ENCODE data around the gene MRPL12. TPM values are rescaled to one million over a fixed set of nuclear protein-coding genes. Genes with fewer than 3 reads are reported as not detected.
A peak's percentile ranks its signal among the peaks of the same experiment; 100 is the strongest.

MRPL12 gene
- total and polyA plus RNA-seq, 2 of the 8 experiments (the other 6 are each of a cell fraction or from before 2014, with no cell fraction given) = 120 to 141 TPM

DNA sequence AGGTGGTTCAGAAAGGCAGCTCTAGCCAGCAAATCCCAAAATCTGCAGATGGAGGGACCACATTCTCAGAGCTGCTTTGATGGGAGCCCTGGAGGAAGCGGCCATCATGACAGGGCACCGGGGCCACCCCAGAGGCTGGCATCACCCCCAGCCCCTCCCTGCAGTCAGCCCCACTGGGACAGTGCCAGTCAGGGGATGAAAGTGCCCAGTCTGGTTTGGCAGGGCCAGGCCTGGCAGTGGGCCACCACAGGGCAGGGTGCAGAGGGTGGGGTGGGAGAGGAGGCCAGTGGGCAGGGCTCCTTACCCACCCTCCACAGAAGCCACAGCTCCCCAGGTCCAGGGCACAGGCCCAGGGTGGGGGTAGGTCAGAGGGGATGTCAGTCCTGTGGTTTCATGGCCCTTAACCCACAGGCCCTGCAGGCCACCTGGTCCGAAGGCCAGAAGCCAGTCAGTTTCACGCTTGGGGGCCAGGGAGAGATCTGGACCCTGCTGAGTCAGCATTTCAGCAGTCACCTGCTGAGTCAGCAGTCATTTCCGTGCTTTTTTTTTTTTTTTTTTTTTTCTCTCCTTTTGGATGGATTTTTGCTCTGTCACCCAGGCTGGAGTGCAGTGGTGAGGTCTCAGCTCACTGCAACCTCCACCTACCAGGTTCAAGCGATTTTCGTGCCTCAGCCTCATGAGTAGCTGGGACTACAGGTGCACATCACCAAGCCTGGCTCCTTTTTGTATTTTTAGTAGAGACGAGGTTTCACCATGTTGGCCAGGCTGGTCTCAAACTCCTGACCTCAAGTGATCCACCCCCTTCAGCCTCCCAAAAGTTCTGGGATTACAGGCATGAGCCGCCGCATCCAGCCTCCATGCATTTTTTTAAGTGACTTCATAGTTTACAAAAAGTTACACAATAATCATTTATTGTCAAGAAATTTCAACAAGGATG, 19.3 kb downstream of the MRPL12 start:
- no peak overlapping the region for H3K4ac ChIP-seq (replicated peaks; ENCODE audit: insufficient read length, low read depth, low read length)
- peaks cover 0 to 2% (median 0%) of the 10 kb centered on the region in 4 experiments; a peak in 2 of 8 replicates for H3K36me3 ChIP-seq (ENCODE audit: control insufficient read depth in 2 of 4, insufficient read depth in 4 of 4, low read length in 3 of 4)
- no peak overlapping the region for H3K27ac ChIP-seq (ENCODE audit: low read depth, low read length)
- no peak overlapping the region for H3K9ac ChIP-seq (replicated peaks in 1 of 4; ENCODE audit: extremely low read depth in 1 of 4, low read depth in 3 of 4, low read length in 3 of 4)
- H3K27me3 ChIP-seq (replicated peaks in 1 of 4; ENCODE audit: control insufficient read depth in 3 of 4, extremely low read depth in 1 of 4, insufficient read depth in 3 of 4, low read length in 3 of 4) = no peaks in the 10 kb centered on the region
- no peak for FAIRE-seq
- H3K18ac ChIP-seq (ENCODE audit: extremely low read depth, low read length) = no peak overlapping the region
- no peak overlapping the region for H4K91ac ChIP-seq (replicated peaks; ENCODE audit: insufficient read length, low read length)
- H3K4me1 ChIP-seq (replicated peaks in 1 of 4; ENCODE audit: control insufficient read depth in 3 of 4, insufficient read depth in 4 of 4, low read length in 3 of 4) = peaks cover 0 to 10% (median 3%) of the 10 kb centered on the region in 4 experiments; a peak in 5 of 7 replicates
- no peak overlapping the region for H2BK20ac ChIP-seq (ENCODE audit: low read length)
- H2BK5ac ChIP-seq (ENCODE audit: low read depth, low read length) = peak overlapping the region; percentile 83; the same call in 1 of the 2 replicates
- POLR2A ChIA-PET (ENCODE audit: partially characterized antibody) = interaction anchor here (0.6 to 25.9 kb wide), 15 partner anchors 8 to 930 kb away, joined by 3 to 348 read pairs (median 4); partner anchors contain the start of genes MRPL12 and SLC25A10
- CTCF ChIA-PET (ENCODE audit: partially characterized antibody) = interaction anchor here (0.6 to 3.6 kb wide), 5 partner anchors 11 to 620 kb away, joined by 3 to 14 read pairs (median 4); no protein-coding TSS in a partner anchor
- no peaks in the 10 kb centered on the region for H4K20me1 ChIP-seq (replicated peaks in 1 of 2; ENCODE audit: control insufficient read depth in 1 of 2, insufficient read depth in 2 of 2, low read length in 2 of 2)
- no peak overlapping the region for H3K4me2 ChIP-seq (ENCODE audit: insufficient read depth in 1 of 2, low read depth in 2 of 2, low read length in 2 of 2)
- no peak overlapping the region for H3K14ac ChIP-seq (ENCODE audit: insufficient read length)
- peak in 1 of 2 experiments; percentile 52 for DNase-seq (ENCODE audit: low read depth in 1 of 2, low spot score in 2 of 2)
- H2BK12ac ChIP-seq (ENCODE audit: low read depth, low read length) = no peak overlapping the region
- H3K23me2 ChIP-seq (ENCODE audit: low read depth, low read length) = no peaks in the 10 kb centered on the region
- no peak overlapping the region for H3K23ac ChIP-seq (ENCODE audit: insufficient read length)
- no peak overlapping the region for H4K5ac ChIP-seq (ENCODE audit: insufficient read length, low read depth, low read length)
- H3K4me3 ChIP-seq (ENCODE audit: extremely low read depth in 1 of 4, insufficient read depth in 2 of 4, low read depth in 3 of 4, low read length in 4 of 4) = no peak overlapping the region
- H2BK120ac ChIP-seq (replicated peaks; ENCODE audit: low read depth, low read length) = no peak overlapping the region
- H3K9me3 ChIP-seq (ENCODE audit: insufficient read depth in 2 of 2, low read depth in 1 of 2, low read length in 1 of 2) = no peaks in the 10 kb centered on the region
- 75% methylated on average over 6 of the region's 10 CpGs; no CpG with 5 or more reads in 1 of the 2 experiments for WGBS, 2 experiments (ENCODE audit: extremely low coverage in 1 of 2, insufficient coverage in 1 of 2, insufficient read length in 1 of 2, insufficient replicate concordance in 2 of 2, low coverage in 1 of 2, low lambda C conversion rate in 2 of 2, missing lambda C conversion rate in 1 of 2)
- no peaks in the 10 kb centered on the region for H3K79me2 ChIP-seq (ENCODE audit: control insufficient read depth in 1 of 2, insufficient read depth in 2 of 2, low read length in 2 of 2)
- peak overlapping the region; percentile 65; the same call in 1 of the 2 replicates for H2AK5ac ChIP-seq (ENCODE audit: low read depth, low read length)
- H3K56ac ChIP-seq (replicated peaks; ENCODE audit: insufficient read length, low read depth, low read length) = no peak overlapping the region
- peak; percentile 99 for TF ChIP-seq MAFK (IDR thresholded peaks at IDR 0.05; ENCODE audit: low read depth, low read length)
- no peak for TF ChIP-seq RBBP5 (IDR thresholded peaks at IDR 0.05; ENCODE audit: borderline replicate concordance, low read depth, low read length)
- TF ChIP-seq RNF2 (IDR thresholded peaks at IDR 0.05; ENCODE audit: borderline replicate concordance, low read depth, low read length, missing control alignments, poor library complexity, severe bottlenecking) = no peak
- TF ChIP-seq YY1 (IDR thresholded peaks at IDR 0.05; ENCODE audit: low read depth, low read length) = peak; percentile 6; the same call in 1 of the 2 replicates
- peak; percentile 99 for TF ChIP-seq BACH1 (IDR thresholded peaks at IDR 0.05; ENCODE audit: low read length)
- TF ChIP-seq SIN3A (conservative IDR thresholded peaks at IDR 0.05 in 1 of 2, IDR thresholded peaks at IDR 0.05 in 1 of 2; ENCODE audit: low read depth in 1 of 2, low read length in 2 of 2) = no peak
- 0 out of 2 replicates have a peak, but pooled peaks have one; percentile 34 for TF ChIP-seq POLR2AphosphoS5 (IDR thresholded peaks at IDR 0.05; ENCODE audit: low read depth, low read length)
- TF ChIP-seq CHD2 (IDR thresholded peaks at IDR 0.05; ENCODE audit: low read length) = no peak
- TF ChIP-seq RXRA (IDR thresholded peaks at IDR 0.05; ENCODE audit: insufficient read depth, low read depth, low read length) = no peak
- 0 out of 2 replicates have a peak overlapping the region, but pooled peaks have one; percentile 61 for H2BK15ac ChIP-seq (ENCODE audit: low read length)
- H3K79me1 ChIP-seq (ENCODE audit: low read depth, low read length) = no peaks in the 10 kb centered on the region
- H2AFZ ChIP-seq (ENCODE audit: low read length) = no peak overlapping the region
- H4K8ac ChIP-seq (ENCODE audit: extremely low read depth, insufficient read depth, low read length) = peak overlapping the region; percentile 81; the same call in 1 of the 2 replicates
